ENCODE results near the gene COX6B2.

DNA sequence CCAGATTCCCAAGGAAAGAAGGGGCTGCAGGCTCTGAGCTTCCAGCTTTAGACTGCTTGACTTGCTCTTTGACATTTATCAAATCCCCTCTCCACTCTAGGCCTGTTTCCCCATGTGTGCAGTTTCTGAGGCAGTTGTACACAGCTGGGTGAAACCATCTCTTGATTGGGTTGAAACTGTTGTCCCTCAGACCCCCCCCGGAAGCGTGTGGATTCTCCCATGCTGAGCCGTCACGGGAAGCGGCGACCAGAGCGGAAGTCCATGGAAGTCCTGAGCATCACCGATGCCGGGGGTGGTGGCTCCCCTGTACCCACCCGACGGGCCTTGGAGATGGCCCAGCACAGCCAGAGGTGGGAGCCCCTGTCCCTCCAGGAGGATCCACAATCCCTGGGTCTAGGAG lies 51.0 kb downstream of the COX6B2 start:
- no peak for TF ChIP-seq TAF1 (conservative IDR thresholded peaks at IDR 0.05)
- TF ChIP-seq YY1 (IDR thresholded peaks at IDR 0.05): no peak
- TF ChIP-seq, protein P1, sequence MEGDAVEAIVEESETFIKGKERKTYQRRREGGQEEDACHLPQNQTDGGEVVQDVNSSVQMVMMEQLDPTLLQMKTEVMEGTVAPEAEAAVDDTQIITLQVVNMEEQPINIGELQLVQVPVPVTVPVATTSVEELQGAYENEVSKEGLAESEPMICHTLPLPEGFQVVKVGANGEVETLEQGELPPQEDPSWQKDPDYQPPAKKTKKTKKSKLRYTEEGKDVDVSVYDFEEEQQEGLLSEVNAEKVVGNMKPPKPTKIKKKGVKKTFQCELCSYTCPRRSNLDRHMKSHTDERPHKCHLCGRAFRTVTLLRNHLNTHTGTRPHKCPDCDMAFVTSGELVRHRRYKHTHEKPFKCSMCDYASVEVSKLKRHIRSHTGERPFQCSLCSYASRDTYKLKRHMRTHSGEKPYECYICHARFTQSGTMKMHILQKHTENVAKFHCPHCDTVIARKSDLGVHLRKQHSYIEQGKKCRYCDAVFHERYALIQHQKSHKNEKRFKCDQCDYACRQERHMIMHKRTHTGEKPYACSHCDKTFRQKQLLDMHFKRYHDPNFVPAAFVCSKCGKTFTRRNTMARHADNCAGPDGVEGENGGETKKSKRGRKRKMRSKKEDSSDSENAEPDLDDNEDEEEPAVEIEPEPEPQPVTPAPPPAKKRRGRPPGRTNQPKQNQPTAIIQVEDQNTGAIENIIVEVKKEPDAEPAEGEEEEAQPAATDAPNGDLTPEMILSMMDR (IDR thresholded peaks at IDR 0.05; ENCODE audit: low read depth, low read length, missing input control): no peak
- no peak for TF ChIP-seq EGR1 (IDR thresholded peaks at IDR 0.05; ENCODE audit: low read depth in 2 of 2)
- TF ChIP-seq FOXA1 (IDR thresholded peaks at IDR 0.05): no peak
- TF ChIP-seq REST (IDR thresholded peaks at IDR 0.05): no peak
- TF ChIP-seq HNF4G (IDR thresholded peaks at IDR 0.05): no peak
- no peak for TF ChIP-seq JUND (IDR thresholded peaks at IDR 0.05)
